CD4-positive, alpha-beta T cell treated with Interleukin-17A for 4 hours (primary cell): ENCODE data around the gene FAM114A1.

Experiments
- DNase-seq: peaks from one replicate; pipeline ENCODE4 v3.0.0-alpha.2; 2020; ENCODE audit warnings: mixed read lengths

Gene FAM114A1

GRCh38 chr4:38867478-38868058 is at the start of gene FAM114A1:
Gene FAM114A1 (plus strand): TSS chr4:38867806. CDS start chr4:38878079, 10,273 bp downstream.
- DNase-seq: peak; percentile 37

- DNase-seq: no peak
These were observed 49.1 kb upstream of the FAM114A1 start for GRCh38 chr4:38818441-38818976.

- DNase-seq: no peak
These were observed 48.0 kb upstream of the FAM114A1 start for GRCh38 chr4:38819569-38819968.

- no peak for DNase-seq
These were observed 47.1 kb upstream of the FAM114A1 start for GRCh38 chr4:38820329-38821061.

- no peak for DNase-seq
These were observed 45.9 kb upstream of the FAM114A1 start for GRCh38 chr4:38821739-38822138.

- DNase-seq: no peak
These were observed 44.8 kb upstream of the FAM114A1 start for GRCh38 chr4:38822748-38823303.

- DNase-seq: no peak
These were observed 43.8 kb upstream of the FAM114A1 start for GRCh38 chr4:38823766-38824165.

GRCh38 chr4:38829237-38829636 is 38.4 kb upstream of the FAM114A1 start:
- no peak for DNase-seq

- no peak for DNase-seq
These were observed 36.0 kb upstream of the FAM114A1 start for GRCh38 chr4:38831653-38832052.

GRCh38 chr4:38832206-38832605 is 35.4 kb upstream of the FAM114A1 start:
- no peak for DNase-seq

- no peak for DNase-seq
These were observed 34.7 kb upstream of the FAM114A1 start for GRCh38 chr4:38832624-38833528.

GRCh38 chr4:38834570-38834969 is 33.0 kb upstream of the FAM114A1 start:
- DNase-seq: no peak

- no peak for DNase-seq
These were observed 30.3 kb upstream of the FAM114A1 start for GRCh38 chr4:38837334-38837733.

GRCh38 chr4:38837849-38838248 is 29.8 kb upstream of the FAM114A1 start:
- DNase-seq: no peak

- no peak for DNase-seq
These were observed 24.6 kb upstream of the FAM114A1 start for GRCh38 chr4:38842994-38843393.

- DNase-seq: no peak
These were observed 21.6 kb upstream of the FAM114A1 start for GRCh38 chr4:38846015-38846414.

- DNase-seq: no peak
These were observed 12.1 kb upstream of the FAM114A1 start for GRCh38 chr4:38855466-38855865.

- DNase-seq: peak; percentile 22
These were observed 11.6 kb upstream of the FAM114A1 start for GRCh38 chr4:38856046-38856445.

GRCh38 chr4:38856524-38857337 is 10.9 kb upstream of the FAM114A1 start, which contains the start of gene TLR6:
Gene TLR6 (minus strand): TSS chr4:38856817. CDS start chr4:38829473, 27,344 bp downstream.
- peak; percentile 78 for DNase-seq

- DNase-seq: peak; percentile 59
These were observed 10.1 kb upstream of the FAM114A1 start for GRCh38 chr4:38857354-38858096.

- DNase-seq: no peak
These were observed 9.5 kb upstream of the FAM114A1 start for GRCh38 chr4:38858097-38858420.
